Coronary artery (tissue), 2 donors: ENCODE results near the gene FXYD7.
"Not testable (repeated sequence)": the region's sequence is repeated elsewhere in the genome, so short reads cannot be mapped to it uniquely, and the experiment has no call there.

Experiments
- DNase-seq: peaks from one replicate; pipeline ENCODE4 v3.0.0-alpha.2; 2017; ENCODE audit warnings: low spot score
- H3K27ac ChIP-seq, 2 donors: fragments of 200-600 bp; sonication (generic); one replicate each; pipeline ENCODE4 v1.5.1; 2016 to 2019
- H3K4me3 ChIP-seq: fragments of 200-600 bp; sonication (generic); 2 replicates; pipeline ENCODE4 v1.5.1; 2016; ENCODE audit warnings: mild to moderate bottlenecking, moderate library complexity
- CTCF ChIP-seq: fragments of 200-600 bp; sonication (generic); IDR thresholded peaks from one replicate; pipeline ENCODE4 v1.5.1; 2019; ENCODE audit warnings: antibody characterized with exemption

The FXYD7 gene

DNA sequence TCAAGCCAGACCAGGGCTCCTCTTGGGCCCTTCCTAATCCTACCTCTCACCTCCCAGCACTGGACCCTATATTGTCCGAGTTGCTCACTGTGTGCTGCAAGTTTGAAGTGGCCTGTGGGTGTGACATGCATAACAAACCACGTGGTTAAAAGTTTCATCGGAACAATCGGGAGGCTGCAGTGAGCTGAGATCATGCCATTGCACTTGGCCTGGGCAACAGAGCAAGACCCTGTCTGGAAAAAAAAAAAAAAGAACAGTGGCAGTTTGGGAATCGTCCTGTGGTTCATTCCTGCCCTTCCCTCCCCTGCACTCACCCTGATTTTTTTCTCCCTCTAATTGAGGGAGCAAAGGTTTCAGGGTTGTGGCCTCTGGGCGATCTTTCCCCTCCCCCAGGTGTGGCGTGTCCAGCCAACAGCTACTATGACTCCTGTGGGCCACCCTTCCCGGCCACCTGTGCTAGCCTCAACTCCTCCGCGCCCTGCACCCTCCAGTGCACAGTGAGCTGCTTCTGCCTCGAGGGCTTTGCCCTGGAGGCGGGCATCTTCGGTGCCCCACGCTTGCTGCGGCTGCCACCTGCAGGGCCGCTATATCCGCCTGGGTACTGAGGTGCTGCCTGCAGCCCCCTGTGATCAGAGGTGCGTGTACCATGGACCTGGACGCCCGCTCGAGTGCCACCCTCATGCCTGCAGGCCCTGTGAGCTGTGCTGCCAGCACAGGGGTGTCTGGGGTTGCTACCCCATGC, 43.7 kb upstream of the FXYD7 start:
- TF ChIP-seq CTCF = no peak
- Histone ChIP-seq H3K4me3 (no peak overlapping the region), H3K27ac (no peak overlapping the region)
- DNase-seq = no peak

- DNase-seq = no peak
- H3K4me3 ChIP-seq = no peak overlapping the region
- no peak overlapping the region for H3K27ac ChIP-seq
- no peak for TF ChIP-seq CTCF
Measured at GRCh38 chr19:35099897-35100275, 43.2 kb upstream of the FXYD7 start.

DNA sequence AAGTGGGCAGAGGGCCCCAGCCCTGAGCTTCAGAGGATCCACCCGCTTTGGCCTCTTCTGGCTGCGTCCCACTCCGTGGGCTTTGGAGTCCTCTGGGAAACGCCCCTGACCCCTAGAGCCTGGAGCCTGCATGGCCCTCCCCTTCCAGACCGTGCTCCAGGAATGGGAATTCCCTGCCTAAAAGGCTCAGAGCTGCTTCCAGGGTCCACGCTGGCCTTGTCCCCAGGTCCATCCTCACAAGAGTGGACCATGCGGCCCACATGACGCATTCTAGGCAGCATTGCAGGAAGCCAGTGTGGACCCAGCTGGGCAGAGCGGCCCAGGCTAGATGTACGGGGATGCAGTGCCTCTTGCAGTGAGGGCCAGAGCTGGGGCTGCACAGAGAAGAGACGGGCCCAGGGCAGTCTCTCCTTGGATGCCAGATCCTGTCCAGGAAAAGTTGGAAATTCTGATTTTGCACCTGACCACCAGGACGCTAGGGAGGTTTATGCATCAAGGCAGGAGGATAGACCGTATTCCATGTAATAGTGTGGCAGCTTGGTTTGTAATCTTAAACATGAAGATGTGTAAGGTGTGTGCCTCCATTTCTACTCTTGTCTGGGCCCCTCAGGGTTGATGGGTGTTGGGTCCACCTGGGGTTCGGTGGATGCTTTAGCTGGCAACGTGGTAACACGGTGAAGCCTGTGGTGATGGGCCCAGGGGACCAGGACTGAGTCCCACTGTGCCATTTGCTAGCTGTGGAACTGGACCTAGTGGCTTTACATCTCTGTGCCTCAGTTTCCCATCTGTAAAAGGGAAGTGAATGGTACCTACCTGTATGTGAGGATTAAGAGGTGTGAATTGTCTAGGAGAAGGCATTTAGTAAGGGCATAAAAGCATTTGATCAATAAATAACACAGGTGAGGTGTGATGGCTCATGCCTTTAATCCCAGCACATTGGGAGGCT, 42.2 kb upstream of the FXYD7 start:
- Histone ChIP-seq H3K27ac (no peak overlapping the region), H3K4me3 (no peak overlapping the region)
- TF ChIP-seq CTCF = no peak
- DNase-seq = no peak

DNA sequence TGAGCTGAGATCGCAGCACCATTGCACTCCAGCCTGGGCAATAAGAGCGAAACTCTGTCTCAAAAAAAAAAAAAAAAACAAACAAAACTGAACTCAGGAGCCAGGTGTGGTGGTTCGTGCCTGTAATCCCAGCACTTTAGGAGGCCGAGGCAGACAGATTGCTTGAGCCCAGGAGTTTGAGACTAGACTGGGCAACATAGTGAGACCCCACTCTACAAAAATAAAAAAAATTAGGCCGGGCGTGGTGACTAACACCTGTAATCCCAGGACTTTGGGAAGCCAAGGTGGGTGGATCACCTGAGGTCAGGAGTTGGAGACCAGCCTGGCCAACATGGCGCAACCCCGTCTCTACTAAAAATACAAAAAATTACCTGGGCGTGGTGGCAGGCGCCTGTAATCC, 41.1 kb upstream of the FXYD7 start:
- H3K27ac ChIP-seq, H3K4me3 ChIP-seq, DNase-seq: not testable (repeated sequence)

- DNase-seq, H3K4me3 ChIP-seq, H3K27ac ChIP-seq: not testable (repeated sequence)
Measured at GRCh38 chr19:35103614-35104013, 39.4 kb upstream of the FXYD7 start.

- Histone ChIP-seq H3K27ac (no peak overlapping the region), H3K4me3 (no peak overlapping the region)
- no peak for DNase-seq
- TF ChIP-seq CTCF = no peak
Measured at GRCh38 chr19:35104361-35104760, 38.7 kb upstream of the FXYD7 start.

GRCh38 chr19:35105047-35105410, 38.0 kb upstream of the FXYD7 start:
- Histone ChIP-seq H3K27ac (no peak overlapping the region), H3K4me3 (no peak overlapping the region)
- DNase-seq = no peak
- no peak for TF ChIP-seq CTCF
